Muscle of back (tissue), 11 donors: ENCODE data around the gene LHX4. TPM values are rescaled to one million over a fixed set of nuclear protein-coding genes. Genes with fewer than 3 reads are reported as not detected.

Experiments used
- DNase-seq, 3 donors: peaks; one replicate each; pipeline versions ENCODE4 v3.0.0 to v3.0.0-alpha.2; 2013
- polyA plus RNA-seq, 10 donors: library from polyadenylated mRNA; unstranded; fragments of 120-200 nt; gene quantifications; one replicate each; pipeline ENCODE4 v1.2.1, GENCODE V29; 2013; ENCODE audit not compliant: insufficient read length in 10 of 10

The LHX4 gene
- polyA plus RNA-seq, 10 donors, result 0.47 to 2.3 (median 1.2) TPM

DNA sequence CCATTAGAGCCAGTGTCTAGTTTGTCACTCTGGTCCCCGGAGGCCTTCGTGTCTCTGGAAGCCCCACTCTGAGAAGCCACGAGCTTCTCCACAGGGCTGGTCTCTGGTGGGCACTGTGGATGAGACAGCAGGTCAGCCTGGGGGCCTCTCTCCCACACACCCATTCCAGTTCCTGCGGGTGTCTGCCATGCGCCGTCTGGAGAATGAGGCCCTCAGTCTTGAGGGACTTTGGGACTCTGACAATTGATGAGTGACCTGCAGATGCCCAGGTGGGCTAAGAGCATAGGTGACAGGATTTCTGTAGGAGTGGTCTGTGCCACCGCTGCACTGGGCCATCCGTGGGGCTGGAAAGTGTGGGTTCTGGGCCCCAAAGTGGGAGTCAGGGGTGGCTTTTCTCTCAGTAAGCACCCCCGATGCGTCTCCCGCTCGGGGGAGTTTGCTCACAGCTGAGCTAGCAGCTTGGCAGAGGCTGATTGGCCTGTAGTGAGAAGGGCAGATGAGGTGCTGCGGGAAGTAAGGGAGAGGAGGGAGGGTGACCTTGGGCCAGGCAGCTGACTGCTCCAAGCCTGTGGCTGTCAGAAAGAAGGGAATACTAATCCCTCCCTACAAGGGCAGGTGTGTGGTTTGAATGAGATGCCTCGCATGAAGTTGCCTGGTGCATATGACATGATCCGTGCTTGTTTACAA, 26.4 kb downstream of the LHX4 start:
- DNase-seq, result no peak

GRCh38 chr1:180257028-180257386, 26.9 kb downstream of the LHX4 start:
- no peak for DNase-seq

DNA sequence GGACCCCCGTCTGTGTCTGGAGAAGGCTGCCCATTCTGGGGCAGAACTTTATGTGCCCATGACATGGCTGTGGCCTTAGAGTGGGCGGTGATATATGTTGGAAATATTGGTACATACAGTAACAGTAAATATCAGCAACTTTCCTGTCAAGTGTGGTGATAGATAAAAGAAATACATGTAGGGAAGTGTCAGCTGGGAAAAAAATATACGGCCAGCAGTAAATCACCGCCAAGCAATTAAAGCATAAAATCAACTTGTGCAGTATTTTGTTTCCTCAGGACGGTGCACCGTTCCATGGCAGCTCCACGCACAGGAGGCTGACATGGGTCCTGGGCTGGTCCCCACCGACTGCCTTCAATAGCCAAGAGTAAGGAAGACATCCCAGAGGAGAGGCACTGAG, 27.4 kb downstream of the LHX4 start:
- DNase-seq, result no peak

DNA sequence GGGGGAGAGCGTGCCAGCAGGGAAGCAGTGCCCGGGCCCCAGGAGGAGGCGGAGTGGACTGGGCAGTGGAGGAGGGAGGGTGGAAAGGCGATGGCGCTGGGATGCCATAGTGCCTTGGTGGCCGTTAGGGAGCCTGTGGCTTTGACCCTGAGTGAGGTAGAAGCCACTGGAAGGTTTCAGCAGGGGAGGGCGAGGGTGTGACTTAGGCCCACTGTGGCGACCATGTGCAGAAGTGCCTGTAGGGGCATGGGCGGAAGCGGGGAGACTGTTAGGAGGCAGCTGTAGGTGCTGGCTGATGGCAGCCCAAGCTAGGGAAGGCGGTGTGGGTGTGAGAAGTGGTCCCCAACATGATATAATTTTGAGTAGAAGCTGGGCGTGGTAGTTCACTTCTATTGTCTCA, 28.2 kb downstream of the LHX4 start:
- DNase-seq, result no peak

GRCh38 chr1:180258935-180259334, 28.9 kb downstream of the LHX4 start:
- DNase-seq, result no peak

GRCh38 chr1:180259431-180260338, 29.6 kb downstream of the LHX4 start:
- no peak for DNase-seq

- no peak for DNase-seq
Measured at GRCh38 chr1:180260541-180260940, 30.5 kb downstream of the LHX4 start.

DNA sequence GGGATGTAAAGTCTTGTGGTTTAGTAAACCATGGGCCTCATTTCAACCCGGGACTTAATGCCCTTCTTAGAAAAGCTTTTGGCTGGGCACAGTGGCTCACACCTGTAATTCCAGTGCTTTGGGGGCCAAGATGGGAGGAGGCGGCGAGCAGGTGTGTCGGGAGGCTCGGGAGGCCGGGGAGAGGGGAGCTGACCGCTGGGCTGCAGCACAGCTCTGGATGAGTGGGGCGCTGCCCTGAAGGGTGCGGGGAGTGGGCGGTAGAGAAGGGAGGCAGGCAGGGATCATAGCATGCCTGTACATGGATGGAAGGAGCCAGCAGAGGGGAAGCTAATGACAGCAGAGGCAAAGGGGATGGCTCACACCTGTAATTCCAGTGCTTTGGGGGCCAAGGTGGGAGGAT, 31.0 kb downstream of the LHX4 start:
- DNase-seq, result no peak

DNA sequence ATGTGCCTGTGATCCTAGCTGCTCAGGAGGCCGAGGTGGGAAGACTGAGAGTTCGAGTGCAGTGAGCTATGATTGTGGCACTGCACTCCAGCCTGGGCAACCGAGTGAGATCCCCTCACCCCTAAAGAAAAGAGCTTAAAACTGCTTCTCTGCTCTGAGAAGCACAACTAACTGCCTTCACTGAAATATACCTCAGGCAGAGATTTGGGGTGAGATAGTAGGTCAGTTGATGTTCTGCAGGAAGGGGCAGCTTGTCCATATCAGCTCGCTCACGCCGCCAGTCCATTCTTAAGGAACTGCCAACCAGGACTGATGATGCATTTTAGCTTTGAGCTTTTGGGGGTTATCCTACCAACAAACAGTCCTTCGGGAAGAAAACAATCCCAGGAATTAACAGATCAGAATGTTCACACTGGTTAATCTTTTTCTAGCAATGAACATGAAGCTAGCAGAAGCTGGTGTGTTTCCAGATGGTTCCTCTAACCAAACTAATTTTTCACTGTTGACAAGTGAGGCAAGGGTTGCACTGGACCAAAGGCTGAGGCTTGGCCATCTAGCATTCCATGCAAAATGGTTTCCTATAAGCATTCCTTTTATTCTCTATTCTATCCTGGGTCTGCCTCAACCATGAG, 31.6 kb downstream of the LHX4 start:
- DNase-seq, result no peak

GRCh38 chr1:180262628-180263488, 32.8 kb downstream of the LHX4 start:
- DNase-seq, result no peak

DNA sequence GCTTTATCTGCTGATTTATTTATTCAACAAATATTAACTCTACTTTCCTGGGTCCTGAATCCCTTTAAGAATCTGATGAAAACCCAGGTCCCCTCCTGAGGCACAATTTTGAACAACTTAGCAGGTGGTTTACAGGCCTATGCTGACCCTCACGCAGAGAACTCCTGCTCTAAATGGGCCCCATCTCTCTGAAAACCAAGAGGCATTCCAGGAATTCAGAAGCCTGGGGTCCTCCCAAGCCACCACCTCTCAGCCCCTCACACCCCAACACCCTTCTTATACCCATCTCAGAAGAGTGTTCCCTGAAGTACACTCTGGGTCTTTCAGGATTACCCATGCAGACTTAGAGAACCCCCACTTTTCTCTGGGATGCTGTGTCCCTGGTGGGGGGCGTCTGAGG, 34.5 kb downstream of the LHX4 start:
- DNase-seq, result no peak

- no peak for DNase-seq
Measured at GRCh38 chr1:180265201-180265600, 35.1 kb downstream of the LHX4 start.

- DNase-seq, result no peak
Measured at GRCh38 chr1:180265871-180266270, 35.8 kb downstream of the LHX4 start.

DNA sequence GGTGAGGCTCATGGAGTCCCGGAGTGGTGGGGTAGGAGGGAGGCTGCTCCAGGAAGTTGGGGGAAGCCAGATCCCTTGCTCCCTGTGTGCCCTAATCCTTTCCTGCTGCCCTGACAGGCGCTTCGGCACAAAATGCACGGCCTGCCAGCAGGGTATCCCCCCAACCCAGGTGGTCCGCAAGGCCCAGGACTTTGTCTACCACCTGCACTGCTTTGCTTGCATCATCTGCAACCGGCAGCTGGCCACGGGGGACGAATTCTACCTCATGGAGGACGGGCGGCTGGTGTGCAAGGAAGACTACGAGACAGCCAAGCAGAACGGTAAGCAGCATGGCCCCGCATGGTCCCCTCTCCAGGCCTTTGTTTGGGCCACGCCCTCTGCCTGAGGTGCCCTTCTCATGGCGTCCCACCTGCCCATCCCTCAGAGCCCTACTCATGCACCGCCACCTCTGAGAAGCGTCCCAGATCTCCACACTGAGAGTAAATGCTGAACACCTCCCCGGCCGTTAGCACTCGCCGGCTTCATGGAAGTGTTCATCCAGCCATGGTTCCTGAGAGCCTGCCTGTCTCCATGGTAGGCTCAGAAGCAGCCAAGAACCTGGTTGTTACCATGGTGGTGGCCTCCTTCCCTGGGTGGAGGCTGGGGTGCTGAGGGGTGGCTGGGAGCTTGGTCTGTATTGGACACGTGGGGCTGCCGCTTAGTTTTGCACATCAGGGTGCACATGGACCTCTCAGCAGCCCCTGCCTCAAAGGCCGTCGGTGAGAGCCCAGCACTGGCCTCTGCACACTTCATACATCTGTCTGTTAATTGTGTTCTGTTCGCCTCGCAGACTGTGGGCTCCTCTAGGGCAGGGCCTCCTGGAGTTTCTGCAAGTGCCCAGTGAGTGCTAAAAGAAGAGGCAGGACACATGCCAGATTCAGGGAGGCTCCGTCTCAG, 36.5 kb downstream of the LHX4 start:
- DNase-seq, result no peak

GRCh38 chr1:180267211-180267561, 37.1 kb downstream of the LHX4 start:
- DNase-seq, result no peak

- DNase-seq, result no peak
Measured at GRCh38 chr1:180267761-180268555, 37.9 kb downstream of the LHX4 start.

GRCh38 chr1:180268556-180269075, 38.6 kb downstream of the LHX4 start:
- no peak for DNase-seq

DNA sequence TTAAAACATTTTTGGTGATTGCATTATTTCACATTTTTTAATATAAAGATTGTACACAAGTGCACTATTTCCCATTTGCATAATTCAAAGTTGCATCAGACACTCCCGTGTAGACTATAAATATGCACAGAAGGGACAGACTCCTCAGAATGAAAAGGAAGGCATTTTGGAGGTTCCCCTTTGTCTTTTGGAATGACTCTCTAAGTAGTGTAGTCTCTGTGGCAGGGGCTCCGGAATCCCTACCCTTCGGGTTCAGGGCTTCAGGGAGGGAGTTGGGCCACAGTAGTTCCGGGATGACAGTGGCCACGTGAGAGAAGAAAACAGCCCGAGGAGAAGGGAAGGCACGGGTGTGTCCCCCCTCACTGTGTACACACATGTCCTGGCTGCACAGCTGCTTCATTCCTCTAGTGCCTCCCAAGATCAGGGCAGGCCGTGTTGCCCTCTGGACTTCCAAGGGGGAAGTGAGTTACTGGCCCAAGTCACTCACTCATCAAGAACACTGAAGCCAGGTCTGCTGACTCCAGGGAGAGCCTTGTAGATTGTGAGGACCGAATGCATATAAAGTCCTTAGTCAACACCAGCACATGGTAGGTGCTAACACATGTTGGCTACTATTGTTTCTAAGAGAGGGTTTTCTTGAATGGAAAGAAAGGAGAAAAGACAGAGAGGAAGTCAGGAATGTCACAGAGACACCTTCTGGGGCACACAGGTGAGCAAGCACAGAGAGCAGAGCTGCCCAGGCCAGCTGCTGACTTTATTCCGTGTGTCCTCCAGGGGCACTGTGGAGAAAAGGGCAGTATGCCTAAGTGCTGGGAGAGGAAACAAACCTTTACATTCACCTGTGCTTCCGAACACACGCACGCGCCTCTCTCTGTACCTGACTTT, 39.8 kb downstream of the LHX4 start:
- DNase-seq, result peak in 1 of 3 donors; percentile 26
